ENCODE data around the gene RPEL1.

The RPEL1 gene

GRCh38 chr10:103282961-103283360 is 37.3 kb downstream of the RPEL1 start:
- DNase-seq = no peak

- no peak for DNase-seq
Measured at GRCh38 chr10:103284170-103284569, 38.5 kb downstream of the RPEL1 start.

- no peak for DNase-seq
Measured at GRCh38 chr10:103287992-103288391, 42.3 kb downstream of the RPEL1 start.

- no peak for DNase-seq
Measured at GRCh38 chr10:103291588-103291987, 45.9 kb downstream of the RPEL1 start.

GRCh38 chr10:103295374-103296015 is 49.8 kb downstream of the RPEL1 start:
- DNase-seq = no peak
